HEK293 (cell line): ENCODE measurements around the gene ASRGL1.
A peak's percentile ranks its signal among the peaks of the same experiment; 100 is the strongest.

ENCODE experiments used
- CTCF ChIA-PET: fragments of 350-600 bp; formaldehyde crosslinking; extraction: SDS; loops from one replicate; lab custom pipeline; 2021; ENCODE audit warnings: antibody characterized with exemption; lab: Yijun Ruan, JAX
- POLR2A ChIA-PET: fragments of 300-600 bp; formaldehyde crosslinking; extraction: SDS; loops from one replicate; lab custom pipeline; 2020; ENCODE audit warnings: antibody characterized with exemption, inconsistent platforms; lab: Yijun Ruan, JAX
- H3K27ac ChIP-seq: fragments of 200-500 bp; sonication (Bioruptor generic); 2 replicates; pipeline ENCODE4 v1.5.1; 2014; ENCODE audit warnings: low read depth, low read length, control low read depth, inconsistent platforms; ENCODE audit errors: extremely low read depth
- H3K36me3 ChIP-seq, 2 experiments: fragments of 200-500 bp in 1 of 2; sonication (Bioruptor generic) in 1 of 2; 1 replicate in 1 of 2; 2 replicates in 1 of 2; pipeline ENCODE4 v1.5.1; 2014 to 2017; ENCODE audit warnings: inconsistent platforms in 2 of 2, low read length in 2 of 2; ENCODE audit not compliant: control insufficient read depth in 2 of 2, insufficient read depth in 1 of 2
- H3K4me1 ChIP-seq: fragments of 200-500 bp; sonication (Bioruptor generic); 2 replicates; pipeline ENCODE4 v1.5.1; 2014; ENCODE audit warnings: mild to moderate bottlenecking, low read length, inconsistent platforms; ENCODE audit not compliant: control insufficient read depth, insufficient read depth
- H3K4me3 ChIP-seq: 2 replicates; pipeline ENCODE4 v1.5.1; 2011; ENCODE audit warnings: low read depth, mild to moderate bottlenecking, control low read depth, low read length, moderate library complexity
- H3K9me3 ChIP-seq: fragments of 200-500 bp; sonication (Bioruptor generic); 2 replicates; pipeline ENCODE4 v1.5.1; 2014; ENCODE audit warnings: low read depth, low read length, inconsistent platforms; ENCODE audit not compliant: control insufficient read depth, insufficient read depth
- BCL11B ChIP-seq: fragments of 450-650 bp; formaldehyde crosslinking; IDR thresholded peaks from 2 replicates; pipeline ENCODE4 v1.5.1; 2016; ENCODE audit warnings: low read depth, missing biosample characterization, missing genetic modification characterization
- GFI1B ChIP-seq: fragments of 450-650 bp; formaldehyde crosslinking; IDR thresholded peaks from 2 replicates; pipeline ENCODE4 v1.5.1; 2016; ENCODE audit warnings: missing biosample characterization, missing genetic modification characterization
- MYNN ChIP-seq: fragments of 450-650 bp; formaldehyde crosslinking; IDR thresholded peaks from 2 replicates; pipeline ENCODE4 v1.5.1; 2016; ENCODE audit warnings: missing biosample characterization, missing genetic modification characterization, borderline replicate concordance
- PRDM1 ChIP-seq: fragments of 450-650 bp; formaldehyde crosslinking; IDR thresholded peaks from 2 replicates; pipeline ENCODE4; 2016; ENCODE audit warnings: missing biosample characterization, missing genetic modification characterization
- SCRT1 ChIP-seq: fragments of 450-650 bp; formaldehyde crosslinking; IDR thresholded peaks from 2 replicates; pipeline ENCODE4 v1.5.1; 2016; ENCODE audit warnings: missing biosample characterization, missing genetic modification characterization, borderline replicate concordance
- SCRT2 ChIP-seq: fragments of 450-650 bp; formaldehyde crosslinking; IDR thresholded peaks from 2 replicates; pipeline ENCODE4 v1.5.1; 2016; ENCODE audit warnings: missing biosample characterization, missing genetic modification characterization
- ZFP37 ChIP-seq: fragments of 450-650 bp; formaldehyde crosslinking; IDR thresholded peaks from 2 replicates; pipeline ENCODE4 v1.5.1; 2016; ENCODE audit warnings: missing biosample characterization, missing genetic modification characterization
- ZNF184 ChIP-seq: fragments of 450-650 bp; IDR thresholded peaks from 2 replicates; pipeline ENCODE4 v1.5.1; 2018; ENCODE audit warnings: missing biosample characterization, mild to moderate bottlenecking, missing genetic modification characterization
- ZNF2 ChIP-seq: fragments of 450-650 bp; formaldehyde crosslinking; IDR thresholded peaks from 2 replicates; pipeline ENCODE4 v1.5.1; 2016; ENCODE audit warnings: missing biosample characterization, missing genetic modification characterization
- ZNF266 ChIP-seq: fragments of 450-650 bp; formaldehyde crosslinking; IDR thresholded peaks from 2 replicates; pipeline ENCODE4 v1.5.1; 2016; ENCODE audit warnings: missing biosample characterization, missing genetic modification characterization, low read depth
- ZNF37A ChIP-seq: fragments of 450-650 bp; IDR thresholded peaks from 2 replicates; pipeline ENCODE4 v1.5.1; 2018; ENCODE audit warnings: missing biosample characterization, missing genetic modification characterization
- ZNF529 ChIP-seq: fragments of 450-650 bp; formaldehyde crosslinking; IDR thresholded peaks from 2 replicates; pipeline ENCODE4 v1.5.1; 2017; ENCODE audit warnings: missing genetic modification characterization, missing biosample characterization; ENCODE audit not compliant: insufficient replicate concordance
- ZNF623 ChIP-seq: fragments of 450-650 bp; formaldehyde crosslinking; IDR thresholded peaks from 2 replicates; pipeline ENCODE4 v1.5.1; 2016; ENCODE audit warnings: missing biosample characterization, missing genetic modification characterization
- ZNF658 ChIP-seq: fragments of 450-650 bp; formaldehyde crosslinking; IDR thresholded peaks from 2 replicates; pipeline ENCODE4; 2016; ENCODE audit warnings: missing biosample characterization, missing genetic modification characterization
- ZNF76 ChIP-seq: fragments of 450-650 bp; formaldehyde crosslinking; IDR thresholded peaks from 2 replicates; pipeline ENCODE4; 2016; ENCODE audit warnings: low read depth, missing biosample characterization, missing genetic modification characterization, borderline replicate concordance
- ZNF792 ChIP-seq: fragments of 450-650 bp; formaldehyde crosslinking; IDR thresholded peaks from 2 replicates; pipeline ENCODE4 v1.5.1; 2016; ENCODE audit warnings: missing biosample characterization, missing genetic modification characterization
- TF ChIP-seq, protein P1 (sequence below): fragments of 450-650 bp; formaldehyde crosslinking; IDR thresholded peaks from 2 replicates; pipeline ENCODE4 v1.5.1; 2016; ENCODE audit warnings: missing biosample characterization, missing genetic modification characterization

The ASRGL1 gene

DNA sequence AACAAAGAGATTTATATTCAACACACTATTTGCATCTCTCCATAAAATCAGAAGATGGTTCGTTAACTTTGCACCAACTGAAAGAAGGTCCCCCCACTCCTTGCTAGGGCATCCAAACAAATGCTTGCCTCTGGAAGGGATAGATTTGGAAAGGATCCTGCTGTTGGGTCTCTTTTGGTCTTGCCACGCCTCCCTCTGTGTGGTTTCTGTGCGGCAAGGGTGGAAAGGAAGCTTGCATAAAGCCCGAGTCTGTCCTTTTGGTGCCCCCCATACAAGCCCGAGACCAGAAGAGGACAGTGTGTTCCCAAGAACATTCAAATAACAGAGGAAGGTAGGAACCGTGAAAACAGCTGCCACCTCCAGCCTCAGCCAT lies 96.6 kb downstream of the ASRGL1 start (continued):
- TF ChIP-seq, protein P1, sequence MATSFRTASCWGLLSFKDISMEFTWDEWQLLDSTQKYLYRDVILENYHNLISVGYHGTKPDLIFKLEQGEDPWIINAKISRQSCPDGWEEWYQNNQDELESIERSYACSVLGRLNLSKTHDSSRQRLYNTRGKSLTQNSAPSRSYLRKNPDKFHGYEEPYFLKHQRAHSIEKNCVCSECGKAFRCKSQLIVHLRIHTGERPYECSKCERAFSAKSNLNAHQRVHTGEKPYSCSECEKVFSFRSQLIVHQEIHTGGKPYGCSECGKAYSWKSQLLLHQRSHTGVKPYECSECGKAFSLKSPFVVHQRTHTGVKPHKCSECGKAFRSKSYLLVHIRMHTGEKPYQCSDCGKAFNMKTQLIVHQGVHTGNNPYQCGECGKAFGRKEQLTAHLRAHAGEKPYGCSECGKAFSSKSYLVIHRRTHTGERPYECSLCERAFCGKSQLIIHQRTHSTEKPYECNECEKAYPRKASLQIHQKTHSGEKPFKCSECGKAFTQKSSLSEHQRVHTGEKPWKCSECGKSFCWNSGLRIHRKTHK (tag by site-specific recombination), result no peak
- TF ChIP-seq ZFP37 (tag by site-specific recombination), result no peak
- TF ChIP-seq ZNF76, result no peak

- TF ChIP-seq PRDM1 (no peak), SCRT2 (tag by site-specific recombination) (peak; percentile 73), ZNF658 (tag by site-specific recombination) (no peak), GFI1B (no peak), ZNF2 (tag by site-specific recombination) (no peak), ZNF623 (tag by site-specific recombination) (no peak), ZFP37 (tag by site-specific recombination) (no peak), ZNF37A (tag by site-specific recombination) (no peak), SCRT1 (tag by site-specific recombination) (peak; percentile 61), ZNF529 (tag by site-specific recombination) (no peak), ZNF266 (tag by site-specific recombination) (no peak)
- Histone ChIP-seq H3K4me3 (no peak overlapping the region), H3K4me1 (no peaks in the 10 kb centered on the region), H3K27ac (no peak overlapping the region), H3K9me3 (no peaks in the 10 kb centered on the region), H3K36me3 (no peaks in the 10 kb centered on the region)
- POLR2A ChIA-PET, result interaction anchor here (1.0 kb wide), 1 partner anchor 155 kb away, joined by 3 read pairs; the partner anchor contains the start of gene TUT1
- CTCF ChIA-PET, result interaction anchor here (0.6 to 2.0 kb wide), 3 partner anchors 41 to 107 kb away, joined by 3 to 8 read pairs (median 7); no protein-coding TSS in a partner anchor
These were observed 98.8 kb downstream of the ASRGL1 start for GRCh38 chr11:62435846-62436660.

GRCh38 chr11:62437616-62438015 lies 100.4 kb downstream of the ASRGL1 start:
- Histone ChIP-seq H3K4me3 (no peak overlapping the region), H3K4me1 (no peaks in the 10 kb centered on the region), H3K36me3 (no peaks in the 10 kb centered on the region), H3K9me3 (no peaks in the 10 kb centered on the region), H3K27ac (no peak overlapping the region)
- POLR2A ChIA-PET, result interaction anchor here (0.6 to 1.0 kb wide), 2 partner anchors 57 to 154 kb away, joined by 3 to 4 read pairs; partner anchors contain the start of gene TUT1
- TF ChIP-seq ZNF184 (peak; percentile 95), ZNF37A (tag by site-specific recombination) (no peak), BCL11B (no peak), ZNF792 (no peak)
- TF ChIP-seq, all 188 proteins: peak for 1
- CTCF ChIA-PET, result interaction anchor here (0.6 to 2.0 kb wide), 4 partner anchors 13 to 105 kb away, joined by 3 to 13 read pairs (median 8); no protein-coding TSS in a partner anchor

GRCh38 chr11:62438641-62439040 lies 101.4 kb downstream of the ASRGL1 start:
- Histone ChIP-seq H3K27ac (no peak overlapping the region), H3K36me3 (no peaks in the 10 kb centered on the region), H3K4me3 (no peak overlapping the region), H3K9me3 (no peaks in the 10 kb centered on the region), H3K4me1 (no peaks in the 10 kb centered on the region)
- CTCF ChIA-PET, result interaction anchor here (1.9 kb wide), 1 partner anchor 14 kb away, joined by 13 read pairs; no protein-coding TSS in a partner anchor
- TF ChIP-seq SCRT2 (tag by site-specific recombination), result peak; percentile 36; the same call in 1 of the 2 replicates
- no peak for TF ChIP-seq MYNN
- POLR2A ChIA-PET, result no interaction called here
